ENCODE data around the gene EXOC3L1. TPM values are rescaled to one million over a fixed set of nuclear protein-coding genes. Genes with fewer than 3 reads are reported as not detected.

Gene EXOC3L1
- total RNA-seq, 4 donors from 2014 or later: 0.29 to 5.1 (median 1.8) TPM

DNA sequence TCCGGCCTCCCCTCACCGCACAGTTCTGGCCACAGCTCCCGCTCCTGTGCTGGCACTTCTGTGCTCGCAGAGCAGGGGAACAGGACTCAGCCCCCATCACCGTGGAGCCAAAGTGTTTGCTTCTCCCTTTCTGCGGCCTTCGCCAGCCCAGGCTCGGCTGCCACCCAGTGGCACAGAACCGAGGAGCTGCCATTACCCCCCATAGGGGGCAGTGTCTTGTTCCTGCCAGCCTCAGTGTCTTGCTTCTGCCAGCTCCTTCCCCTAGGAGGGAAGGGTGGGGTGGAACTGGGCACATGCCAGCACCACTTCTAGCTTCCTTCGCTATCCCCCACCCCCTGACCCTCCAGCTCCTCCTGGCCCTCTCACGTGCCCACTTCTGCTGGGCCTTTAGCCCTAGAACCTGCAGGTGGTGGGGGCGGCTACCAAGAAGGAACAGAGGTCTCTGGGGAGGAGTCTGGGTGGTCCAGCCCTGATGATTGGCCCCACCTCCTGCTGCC is 8.3 kb upstream of the EXOC3L1 start:
- DNase-seq: no peak
- no peaks in the 10 kb centered on the region for H3K36me3 ChIP-seq
- no peaks in the 10 kb centered on the region for H3K27me3 ChIP-seq

GRCh38 chr16:67197704-67198103 is 7.8 kb upstream of the EXOC3L1 start:
- Histone ChIP-seq H3K27me3 (no peaks in the 10 kb centered on the region), H3K36me3 (no peaks in the 10 kb centered on the region), H3K27ac (no peak overlapping the region), H3K9me3 (no peaks in the 10 kb centered on the region), H3K4me1 (peaks cover 7 to 10% of the 10 kb centered on the region in 2 donors), H3K4me3 (no peak overlapping the region)
- TF ChIP-seq, protein P1, sequence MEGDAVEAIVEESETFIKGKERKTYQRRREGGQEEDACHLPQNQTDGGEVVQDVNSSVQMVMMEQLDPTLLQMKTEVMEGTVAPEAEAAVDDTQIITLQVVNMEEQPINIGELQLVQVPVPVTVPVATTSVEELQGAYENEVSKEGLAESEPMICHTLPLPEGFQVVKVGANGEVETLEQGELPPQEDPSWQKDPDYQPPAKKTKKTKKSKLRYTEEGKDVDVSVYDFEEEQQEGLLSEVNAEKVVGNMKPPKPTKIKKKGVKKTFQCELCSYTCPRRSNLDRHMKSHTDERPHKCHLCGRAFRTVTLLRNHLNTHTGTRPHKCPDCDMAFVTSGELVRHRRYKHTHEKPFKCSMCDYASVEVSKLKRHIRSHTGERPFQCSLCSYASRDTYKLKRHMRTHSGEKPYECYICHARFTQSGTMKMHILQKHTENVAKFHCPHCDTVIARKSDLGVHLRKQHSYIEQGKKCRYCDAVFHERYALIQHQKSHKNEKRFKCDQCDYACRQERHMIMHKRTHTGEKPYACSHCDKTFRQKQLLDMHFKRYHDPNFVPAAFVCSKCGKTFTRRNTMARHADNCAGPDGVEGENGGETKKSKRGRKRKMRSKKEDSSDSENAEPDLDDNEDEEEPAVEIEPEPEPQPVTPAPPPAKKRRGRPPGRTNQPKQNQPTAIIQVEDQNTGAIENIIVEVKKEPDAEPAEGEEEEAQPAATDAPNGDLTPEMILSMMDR (IDR thresholded peaks at IDR 0.05): no peak
- no peak for TF ChIP-seq POLR2A (IDR thresholded peaks at IDR 0.05)
- no peak for DNase-seq
- intact Hi-C loops (cut with DNase I; ENCODE audit: low total_unique reads): no loop called here

More for the DNA sequence above, 8.3 kb upstream of the EXOC3L1 start:
- no peak overlapping the region for H3K27ac ChIP-seq
- H3K9me3 ChIP-seq: no peaks in the 10 kb centered on the region
- TF ChIP-seq, protein P1 (IDR thresholded peaks at IDR 0.05): peak; percentile 13 to 46 (median 32)
- no peak for TF ChIP-seq POLR2A (IDR thresholded peaks at IDR 0.05)
- intact Hi-C loops (cut with DNase I; ENCODE audit: low total_unique reads): no loop called here
- no peak overlapping the region for H3K4me3 ChIP-seq
- peaks cover 1 to 4% of the 10 kb centered on the region in 2 donors for H3K4me1 ChIP-seq

- Histone ChIP-seq H3K9me3 (no peaks in the 10 kb centered on the region), H3K27ac (no peak overlapping the region), H3K4me3 (no peak overlapping the region), H3K27me3 (no peaks in the 10 kb centered on the region), H3K36me3 (no peaks in the 10 kb centered on the region), H3K4me1 (peaks cover 9 to 11% of the 10 kb centered on the region in 2 donors)
- intact Hi-C loops (cut with DNase I; ENCODE audit: low total_unique reads): no loop called here
- no peak for DNase-seq
- TF ChIP-seq POLR2A (IDR thresholded peaks at IDR 0.05): no peak
- TF ChIP-seq, protein P1 (IDR thresholded peaks at IDR 0.05): no peak
These were observed 6.9 kb upstream of the EXOC3L1 start for GRCh38 chr16:67196881-67197280.

DNA sequence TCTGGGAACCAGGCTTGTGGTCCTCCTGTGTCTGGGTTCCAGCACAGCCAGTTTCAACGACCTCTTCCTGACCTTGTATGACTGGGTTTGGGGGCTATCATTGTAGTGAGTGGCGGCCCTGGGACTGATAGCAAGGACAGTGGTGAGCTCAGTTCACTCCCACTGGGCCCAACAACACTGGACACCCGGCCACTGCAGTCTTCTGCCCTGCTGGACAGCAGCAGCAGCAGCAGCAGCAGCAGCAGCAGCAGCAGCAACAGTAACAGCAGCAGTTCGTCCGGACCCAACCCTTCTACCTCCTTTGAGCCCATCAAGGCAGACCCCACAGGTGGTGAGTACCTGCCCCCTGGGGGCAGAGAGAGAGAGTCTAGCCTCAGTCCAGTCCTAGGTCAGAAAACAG is 5.7 kb upstream of the EXOC3L1 start:
- peaks cover 9 to 11% of the 10 kb centered on the region in 2 donors for H3K4me1 ChIP-seq
- no peak overlapping the region for H3K27ac ChIP-seq
- H3K36me3 ChIP-seq: no peaks in the 10 kb centered on the region
- intact Hi-C loops (cut with DNase I; ENCODE audit: low total_unique reads): no loop called here
- TF ChIP-seq POLR2A (IDR thresholded peaks at IDR 0.05): no peak
- TF ChIP-seq, protein P1 (IDR thresholded peaks at IDR 0.05): no peak
- H3K27me3 ChIP-seq: no peaks in the 10 kb centered on the region
- no peak for DNase-seq
- no peaks in the 10 kb centered on the region for H3K9me3 ChIP-seq
- H3K4me3 ChIP-seq: no peak overlapping the region

DNA sequence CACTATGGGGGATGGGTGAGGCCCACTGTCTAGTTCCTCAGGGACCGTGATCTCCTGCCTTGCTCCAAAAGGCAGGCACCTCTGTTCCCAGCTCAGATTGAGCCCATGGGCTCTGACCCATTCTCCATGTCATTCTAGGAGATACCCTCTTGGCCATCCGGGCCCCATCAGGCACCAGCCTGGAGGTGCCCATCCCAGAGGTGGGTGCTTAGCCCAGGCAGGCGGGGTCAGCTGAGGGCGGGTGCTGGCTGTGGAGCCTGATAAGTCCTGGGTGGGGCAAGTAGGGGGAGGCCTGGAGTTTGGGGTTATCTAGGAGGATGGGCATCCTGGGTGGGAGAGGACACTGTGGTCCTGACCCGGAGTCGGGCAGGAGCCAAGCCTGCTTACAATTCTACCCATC is 4.3 kb upstream of the EXOC3L1 start:
- no peak for DNase-seq
- H3K27ac ChIP-seq: no peak overlapping the region
- H3K9me3 ChIP-seq: no peaks in the 10 kb centered on the region
- intact Hi-C loops (cut with DNase I; ENCODE audit: low total_unique reads): no loop called here
- peaks cover 9 to 11% of the 10 kb centered on the region in 2 donors for H3K4me1 ChIP-seq
- H3K4me3 ChIP-seq: no peak overlapping the region
- no peaks in the 10 kb centered on the region for H3K27me3 ChIP-seq
- TF ChIP-seq POLR2A (IDR thresholded peaks at IDR 0.05): no peak
- TF ChIP-seq, protein P1 (IDR thresholded peaks at IDR 0.05): no peak
- H3K36me3 ChIP-seq: no peaks in the 10 kb centered on the region
